Stomach (tissue), 9 donors: ENCODE results near the gene RIOX2. TPM values are rescaled to one million over a fixed set of nuclear protein-coding genes. Genes with fewer than 3 reads are reported as not detected.

Source experiments
- DNase-seq, 2 donors: peaks; one replicate each; pipeline versions ENCODE4 v3.0.0 to v3.0.0-alpha.2; 2013 to 2019
- H3K27ac ChIP-seq, 5 donors: fragments of 200-600 bp in 4 of 5; sonication (generic) in 4 of 5; one replicate each; pipeline ENCODE4 v1.5.1; 2013 to 2019; ENCODE audit warnings: mild to moderate bottlenecking in 1 of 5, moderate library complexity in 1 of 5
- H3K27me3 ChIP-seq, 3 donors: fragments of 200-600 bp; sonication (generic); one replicate each; pipeline ENCODE4 v1.5.1; 2017 to 2019; ENCODE audit warnings: mixed run types in 1 of 3
- H3K36me3 ChIP-seq, 4 donors: fragments of 200-600 bp; sonication (generic); 1 replicate in 3 of 4; 2 replicates in 1 of 4; pipeline ENCODE4 v1.5.1; 2016 to 2019
- H3K4me1 ChIP-seq, 4 donors: fragments of 200-600 bp; sonication (generic); one replicate each; pipeline ENCODE4 v1.5.1; 2016 to 2019
- H3K4me3 ChIP-seq, 4 donors: fragments of 200-600 bp; sonication (generic) in 3 of 4; one replicate each; pipeline ENCODE4 v1.5.1; 2016 to 2019; ENCODE audit warnings: mild to moderate bottlenecking in 1 of 4
- H3K9me3 ChIP-seq, 4 donors: fragments of 200-600 bp; sonication (generic); one replicate each; pipeline ENCODE4 v1.5.1; 2016 to 2019
- CTCF ChIP-seq, 7 experiments: fragments of 450-650 bp in 4 of 7; fragments of 200-600 bp in 3 of 7; sonication (generic) in 3 of 7; IDR thresholded peaks; one replicate each; pipeline ENCODE4 v1.5.1; 2016 to 2019; ENCODE audit warnings: antibody characterized with exemption in 7 of 7, control low read depth in 2 of 7, mild to moderate bottlenecking in 1 of 7
- EP300 ChIP-seq: sonication (generic); formaldehyde crosslinking; IDR thresholded peaks from one replicate; pipeline ENCODE4 v1.6.1; 2017; ENCODE audit warnings: antibody characterized with exemption
- POLR2A ChIP-seq, 4 donors: fragments of 450-650 bp; IDR thresholded peaks; one replicate each; pipeline ENCODE4 v1.6.1; 2016; ENCODE audit warnings: antibody characterized with exemption in 4 of 4, control low read depth in 2 of 4, mild to moderate bottlenecking in 1 of 4, moderate library complexity in 1 of 4
- POLR2AphosphoS5 ChIP-seq, 3 donors: sonication (generic); formaldehyde crosslinking; IDR thresholded peaks; one replicate each; pipeline ENCODE4 v1.6.1; 2016; ENCODE audit warnings: antibody characterized with exemption in 3 of 3
- WGBS, 5 donors: extraction: QIAGEN DNeasy Blood & Tissue Kit in 3 of 5; methylation state at CpG; one replicate each; pipeline versions ENCODE4 v1.1.5 to v1.1.7; 2013 to 2018; 5-methylcytosine and 5-hydroxymethylcytosine counted together
- intact Hi-C: fragments of 100-400 bp; cut with DNase I; formaldehyde crosslinking; loops from one replicate; pipeline ENCODE4 v1.15.1; 2023; ENCODE audit warnings: low total_unique reads
- polyA plus RNA-seq, 3 donors: library from polyadenylated mRNA; stranded (reverse); fragments of 200-250 nt; gene quantifications; one replicate each; pipeline ENCODE4 v1.2.3, GENCODE V29; 2013
- total RNA-seq, 5 donors: library from RNA; depleted of rRNA; stranded (reverse); fragments of >200 nt; gene quantifications; one replicate each; pipeline versions ENCODE4 v1.1.0 to v1.2.3, GENCODE V29; 2014 to 2016
- donor health status: healthy with polysubstance abuse.
- donor health status: Bipolar disorder and iron deficiency.
- donor health status: healthy.

The RIOX2 gene
- total and polyA plus RNA-seq, 8 donors: 0.58 to 28.1 (median 17.0) TPM

GRCh38 chr3:97981886-97982285 is 9.7 kb upstream of the RIOX2 start:
- peak in 1 of 2 donors; percentile 49 for DNase-seq
- intact Hi-C loops: no loop called here
- H3K36me3 ChIP-seq: no peaks in the 10 kb centered on the region
- WGBS, 5 donors: 44 to 73% (median 58%) methylated on average over 3 of the region's 3 CpGs
- H3K9me3 ChIP-seq: no peaks in the 10 kb centered on the region
- H3K27ac ChIP-seq: peak overlapping the region in 3 of 5 donors; percentile 21 to 44 (median 25)
- no peak overlapping the region for H3K4me3 ChIP-seq
- no peaks in the 10 kb centered on the region for H3K27me3 ChIP-seq
- peaks cover 0 to 22% (median 9%) of the 10 kb centered on the region in 4 donors for H3K4me1 ChIP-seq
- peak in 1 of 3 donors; percentile 51 for TF ChIP-seq POLR2AphosphoS5 (IDR thresholded peaks at IDR 0.05)
- no peak for TF ChIP-seq CTCF (IDR thresholded peaks at IDR 0.05)
- no peak for TF ChIP-seq EP300
- no peak for TF ChIP-seq POLR2A (IDR thresholded peaks at IDR 0.05)

- no peak for DNase-seq
- Histone ChIP-seq H3K4me1 (peaks cover 0 to 22% (median 9%) of the 10 kb centered on the region in 4 donors), H3K36me3 (no peaks in the 10 kb centered on the region), H3K27ac (no peak overlapping the region), H3K4me3 (no peak overlapping the region), H3K9me3 (no peaks in the 10 kb centered on the region), H3K27me3 (no peaks in the 10 kb centered on the region)
- WGBS, 5 donors: 81 to 89% (median 89%) methylated on average over 2 to 3 of the region's 3 CpGs
- intact Hi-C loops: no loop called here
- TF ChIP-seq CTCF (IDR thresholded peaks at IDR 0.05): no peak
- TF ChIP-seq EP300: no peak
- TF ChIP-seq POLR2A (IDR thresholded peaks at IDR 0.05): no peak
- no peak for TF ChIP-seq POLR2AphosphoS5 (IDR thresholded peaks at IDR 0.05)
Observed at GRCh38 chr3:97979610-97980009, 7.4 kb upstream of the RIOX2 start.

- no peaks in the 10 kb centered on the region for H3K9me3 ChIP-seq
- H3K27me3 ChIP-seq: no peaks in the 10 kb centered on the region
- no peak overlapping the region for H3K4me3 ChIP-seq
- H3K4me1 ChIP-seq: peaks cover 9 to 21% (median 16%) of the 10 kb centered on the region in 4 donors
- intact Hi-C loops: no loop called here
- DNase-seq: no peak
- TF ChIP-seq CTCF (IDR thresholded peaks at IDR 0.05) (no peak), EP300 (no peak), POLR2A (IDR thresholded peaks at IDR 0.05) (no peak), POLR2AphosphoS5 (IDR thresholded peaks at IDR 0.05) (no peak)
- H3K36me3 ChIP-seq: no peaks in the 10 kb centered on the region
- no peak overlapping the region for H3K27ac ChIP-seq
- 52 to 80% (median 74%) methylated on average over 1 of the region's 1 CpG for WGBS, 5 donors
Observed at GRCh38 chr3:97975466-97975865, 3.2 kb upstream of the RIOX2 start.

- no peak overlapping the region for H3K4me3 ChIP-seq
- no peaks in the 10 kb centered on the region for H3K36me3 ChIP-seq
- no peak for DNase-seq
- no peak for TF ChIP-seq POLR2A (IDR thresholded peaks at IDR 0.05)
- TF ChIP-seq CTCF (IDR thresholded peaks at IDR 0.05): no peak
- TF ChIP-seq EP300: no peak
- no peak for TF ChIP-seq POLR2AphosphoS5 (IDR thresholded peaks at IDR 0.05)
- no peak overlapping the region for H3K27ac ChIP-seq
- no peaks in the 10 kb centered on the region for H3K27me3 ChIP-seq
- WGBS, 5 donors: 66 to 77% (median 71%) methylated on average over 3 of the region's 3 CpGs
- H3K4me1 ChIP-seq: peaks cover 9 to 26% (median 18%) of the 10 kb centered on the region in 4 donors
- no peaks in the 10 kb centered on the region for H3K9me3 ChIP-seq
- intact Hi-C loops: no loop called here
Observed at GRCh38 chr3:97974996-97975395, 2.8 kb upstream of the RIOX2 start.
